ENCODE measurements around the gene CLDN15.

DNA sequence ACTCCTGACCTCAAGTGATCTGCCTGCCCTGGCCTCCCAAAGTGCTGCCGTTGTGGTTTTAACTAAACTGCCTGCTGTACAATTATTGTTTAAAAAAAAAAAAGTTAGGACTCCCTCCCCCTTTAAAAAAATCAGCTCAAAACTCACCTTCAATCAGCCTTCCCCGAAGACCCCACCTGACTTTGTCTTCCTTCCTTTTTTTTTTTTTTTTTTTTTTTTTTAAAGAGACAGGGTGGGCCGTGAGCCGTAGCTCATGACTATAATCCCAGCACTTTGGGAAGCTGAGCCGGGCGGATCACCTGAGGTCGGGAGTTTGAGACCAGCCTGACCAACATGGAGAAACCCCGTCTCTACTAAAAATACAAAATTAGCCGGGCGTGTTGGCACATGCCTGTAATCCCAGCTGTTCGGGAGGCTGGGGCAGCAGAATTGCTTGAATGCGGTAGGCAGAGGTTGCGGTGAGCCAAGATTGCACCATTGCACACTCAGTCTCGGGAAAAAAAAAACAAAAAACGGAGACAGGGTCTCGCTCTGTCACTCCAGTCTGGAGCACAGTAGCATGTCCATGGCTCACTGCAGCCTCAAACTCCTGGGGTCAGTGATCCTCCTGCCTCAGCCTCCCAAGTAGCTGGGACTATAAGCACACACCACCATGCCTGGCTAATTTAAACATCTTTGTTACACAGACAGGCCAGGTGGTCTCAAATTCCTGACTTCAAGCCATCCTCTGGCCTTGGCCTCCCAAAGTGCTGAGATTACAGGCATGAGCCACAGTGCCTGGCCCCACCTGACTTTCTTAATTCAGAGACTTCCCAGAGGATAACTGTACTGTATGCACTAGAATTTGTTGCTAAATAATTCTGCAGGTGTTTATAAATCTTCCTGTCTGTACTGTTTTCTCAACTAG lies 4.1 kb upstream of the CLDN15 start:
- TF ChIP-seq, protein P1, sequence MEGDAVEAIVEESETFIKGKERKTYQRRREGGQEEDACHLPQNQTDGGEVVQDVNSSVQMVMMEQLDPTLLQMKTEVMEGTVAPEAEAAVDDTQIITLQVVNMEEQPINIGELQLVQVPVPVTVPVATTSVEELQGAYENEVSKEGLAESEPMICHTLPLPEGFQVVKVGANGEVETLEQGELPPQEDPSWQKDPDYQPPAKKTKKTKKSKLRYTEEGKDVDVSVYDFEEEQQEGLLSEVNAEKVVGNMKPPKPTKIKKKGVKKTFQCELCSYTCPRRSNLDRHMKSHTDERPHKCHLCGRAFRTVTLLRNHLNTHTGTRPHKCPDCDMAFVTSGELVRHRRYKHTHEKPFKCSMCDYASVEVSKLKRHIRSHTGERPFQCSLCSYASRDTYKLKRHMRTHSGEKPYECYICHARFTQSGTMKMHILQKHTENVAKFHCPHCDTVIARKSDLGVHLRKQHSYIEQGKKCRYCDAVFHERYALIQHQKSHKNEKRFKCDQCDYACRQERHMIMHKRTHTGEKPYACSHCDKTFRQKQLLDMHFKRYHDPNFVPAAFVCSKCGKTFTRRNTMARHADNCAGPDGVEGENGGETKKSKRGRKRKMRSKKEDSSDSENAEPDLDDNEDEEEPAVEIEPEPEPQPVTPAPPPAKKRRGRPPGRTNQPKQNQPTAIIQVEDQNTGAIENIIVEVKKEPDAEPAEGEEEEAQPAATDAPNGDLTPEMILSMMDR (IDR thresholded peaks at IDR 0.05): no peak
- TF ChIP-seq POLR2A (IDR thresholded peaks at IDR 0.05): no peak
- TF ChIP-seq EP300 (IDR thresholded peaks at IDR 0.05): no peak

All from stomach (tissue), 4 donors.